IgD-negative memory B cell (primary cell): ENCODE data around the gene GNPTAB. TPM values are rescaled to one million over a fixed set of nuclear protein-coding genes. Genes with fewer than 3 reads are reported as not detected.
A peak's percentile ranks its signal among the peaks of the same experiment; 100 is the strongest.
"Not testable (repeated sequence)": the region's sequence is repeated elsewhere in the genome, so short reads cannot be mapped to it uniquely, and the experiment has no call there.

Source experiments
- H3K27ac Mint-ChIP-seq, 3 donors: one replicate each; pipeline ENCODE4 v1.8.0; 2020 to 2022; ENCODE audit warnings: mild to moderate bottlenecking in 3 of 3, mixed read lengths in 3 of 3, moderate library complexity in 1 of 3
- H3K27me3 Mint-ChIP-seq: one replicate; pipeline ENCODE4 v1.8.0; 2021; ENCODE audit warnings: mixed read lengths
- H3K36me3 Mint-ChIP-seq: one replicate; pipeline ENCODE4 v1.8.0; 2020; ENCODE audit warnings: mild to moderate bottlenecking, mixed read lengths
- H3K4me1 Mint-ChIP-seq, 3 donors: one replicate each; pipeline ENCODE4 v1.8.0; 2020 to 2022; ENCODE audit warnings: mixed read lengths in 3 of 3, mild to moderate bottlenecking in 1 of 3
- H3K4me3 Mint-ChIP-seq, 4 donors: one replicate each; pipeline ENCODE4 v1.8.0; 2020 to 2022; ENCODE audit warnings: mild to moderate bottlenecking in 4 of 4, mixed read lengths in 4 of 4, moderate library complexity in 3 of 4
- H3K9me3 Mint-ChIP-seq, 3 donors: one replicate each; pipeline ENCODE4 v1.8.0; 2020 to 2021; ENCODE audit warnings: mixed read lengths in 3 of 3, mild to moderate bottlenecking in 1 of 3
- polyA plus RNA-seq: library from polyadenylated mRNA; unstranded; fragments of 300-500 nt; fragmentation: Illumina TruSeq; gene quantifications from one replicate; pipeline ENCODE4 v1.2.3, GENCODE V29; 2021

The GNPTAB gene
- polyA plus RNA-seq, 1 donor from 2014 or later = 28.0 TPM

DNA sequence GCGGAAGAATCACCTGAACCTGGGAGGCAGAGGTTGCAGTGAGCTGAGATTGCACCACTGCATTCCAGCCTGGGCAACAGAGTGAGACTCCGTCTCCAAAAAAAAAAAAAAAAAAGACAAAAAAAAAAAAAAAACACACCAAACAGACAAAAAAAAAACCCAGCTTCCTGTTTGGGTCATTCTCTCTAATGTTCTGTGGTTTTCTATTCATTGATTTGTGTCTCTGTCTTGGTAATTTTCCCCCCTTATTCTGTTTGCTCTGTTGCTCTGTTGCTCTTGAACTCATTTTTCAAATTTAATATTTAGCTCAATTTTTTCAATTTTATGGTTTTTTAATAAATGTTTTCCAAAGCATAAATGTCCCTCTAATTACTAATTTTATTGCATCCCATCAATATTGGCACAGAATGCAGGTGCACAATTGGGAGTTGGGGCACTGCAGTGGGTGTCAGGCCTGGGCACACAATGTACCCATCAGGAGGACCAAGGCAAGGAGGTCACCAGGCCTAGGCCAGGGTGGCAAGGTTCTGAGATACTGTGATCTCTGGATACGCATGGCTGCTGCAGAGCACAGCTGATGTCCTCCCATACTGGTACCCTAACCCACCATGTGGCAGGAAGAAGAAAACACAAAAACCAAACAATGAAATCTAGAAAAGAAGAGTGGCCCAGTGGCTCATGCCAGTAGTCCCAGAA is 8.0 kb upstream of the GNPTAB start:
- Mint-ChIP-seq H3K27ac (peak overlapping the region in 2 of 3 donors; percentile 71 to 91), H3K9me3 (no peaks in the 10 kb centered on the region), H3K36me3 (no peaks in the 10 kb centered on the region), H3K27me3 (no peaks in the 10 kb centered on the region), H3K4me1 (peaks cover 7 to 17% (median 12%) of the 10 kb centered on the region in 3 donors), H3K4me3 (peak overlapping the region in 3 of 4 donors; percentile 2 to 86 (median 83))

DNA sequence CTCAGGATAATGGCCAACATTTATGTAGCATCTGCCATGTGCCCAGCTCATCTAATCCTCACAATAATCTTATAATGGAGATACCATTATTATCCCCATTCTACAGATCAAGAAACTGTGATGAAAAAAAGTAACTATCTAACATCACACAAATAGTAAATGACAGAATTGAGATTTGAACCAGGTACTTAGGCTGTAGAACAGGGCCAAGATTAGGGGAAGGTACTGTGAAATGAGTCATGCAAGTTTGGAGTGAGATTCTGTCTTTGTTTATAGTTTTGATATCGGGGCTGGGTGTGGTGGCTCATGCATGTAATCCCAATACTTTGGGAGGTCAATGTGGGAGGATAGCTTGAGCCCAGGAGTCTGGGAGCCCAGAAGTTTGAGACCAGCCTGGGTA is 1.3 kb upstream of the GNPTAB start:
- Mint-ChIP-seq H3K27me3 (no peaks in the 10 kb centered on the region), H3K4me1 (peaks cover 17 to 25% (median 19%) of the 10 kb centered on the region in 3 donors), H3K9me3 (no peaks in the 10 kb centered on the region), H3K27ac (no peak overlapping the region), H3K4me3 (peak overlapping the region in 1 of 4 donors; percentile 96), H3K36me3 (no peaks in the 10 kb centered on the region)

DNA sequence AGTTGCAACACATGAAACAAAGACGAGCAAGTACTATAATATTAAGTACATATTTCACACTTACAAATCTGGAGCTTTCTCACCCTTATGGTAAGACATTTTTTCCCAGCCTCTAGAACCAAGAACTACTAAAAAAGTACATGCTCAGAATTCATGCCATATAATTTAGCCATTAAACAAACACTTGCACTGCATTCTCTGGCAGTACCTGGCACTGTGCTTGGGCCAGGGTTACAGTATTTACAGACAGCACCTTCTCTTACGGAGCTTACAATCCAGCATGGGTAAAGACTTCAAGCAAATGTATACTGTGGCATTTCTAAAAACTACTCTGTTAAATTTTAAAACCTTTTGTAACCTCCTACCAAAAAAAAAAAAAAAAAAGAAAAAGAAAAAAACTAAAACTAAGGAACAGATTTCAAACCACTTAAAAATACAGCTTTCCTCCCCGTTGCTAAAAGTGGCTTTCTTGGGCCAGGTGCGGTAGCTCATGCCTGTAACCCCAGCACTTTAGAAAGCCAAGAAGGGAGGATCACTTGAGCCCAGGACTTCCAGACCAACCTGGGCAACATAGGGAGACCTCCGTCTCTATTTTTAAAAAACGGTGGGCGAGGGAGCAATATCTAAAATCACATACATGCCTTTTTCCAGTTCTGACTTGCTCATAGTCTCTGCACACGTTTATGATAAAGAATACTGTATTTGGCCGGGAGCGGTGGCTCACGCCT is 956 bp downstream of the GNPTAB start:
- Mint-ChIP-seq H3K4me1 (peaks cover 23 to 32% (median 27%) of the 10 kb centered on the region in 3 donors), H3K27ac (peak overlapping the region; percentile 82 to 98 (median 92)), H3K36me3 (no peaks in the 10 kb centered on the region), H3K27me3 (no peaks in the 10 kb centered on the region), H3K9me3 (no peaks in the 10 kb centered on the region), H3K4me3 (peak overlapping the region; percentile 96 to 100 (median 98))

DNA sequence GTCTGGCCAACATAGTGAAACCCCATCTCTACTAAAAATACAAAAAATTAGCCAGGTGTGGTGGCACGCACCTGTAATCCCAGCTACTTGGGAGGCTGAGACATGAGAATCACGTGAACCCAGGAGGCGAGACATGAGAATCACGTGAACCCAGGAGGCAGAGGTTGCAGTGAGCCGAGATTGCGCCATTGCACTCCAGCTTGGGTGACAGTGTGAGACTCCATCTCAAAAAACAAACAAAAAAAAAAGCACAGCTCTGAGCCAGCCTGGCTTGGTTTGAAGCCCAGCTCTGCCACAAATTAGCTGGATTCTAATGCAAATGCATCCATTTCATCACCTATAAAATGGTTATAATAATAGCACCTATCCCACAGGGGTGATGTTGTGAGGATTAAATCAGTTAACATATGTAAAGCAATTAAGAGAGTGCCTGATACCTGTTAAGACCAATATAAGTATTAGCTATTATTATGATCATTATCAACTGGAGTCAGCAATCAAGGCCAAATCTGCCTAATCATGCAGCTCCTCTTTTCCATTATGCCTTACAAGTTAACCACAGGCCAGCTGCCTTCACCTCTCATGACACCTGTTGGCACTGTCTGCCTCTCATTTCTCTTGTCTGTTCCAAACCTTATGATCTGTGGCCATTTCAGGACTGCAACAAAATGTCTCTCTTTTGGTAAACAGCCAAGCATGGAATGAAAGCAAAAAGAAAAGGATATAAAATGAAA is 2.1 kb downstream of the GNPTAB start:
- Mint-ChIP-seq H3K4me3 (peak overlapping the region; percentile 44 to 99 (median 90)), H3K36me3 (no peaks in the 10 kb centered on the region), H3K9me3 (no peaks in the 10 kb centered on the region), H3K27ac (peak overlapping the region in 1 of 3 donors; percentile 78), H3K4me1 (peaks cover 29 to 37% (median 35%) of the 10 kb centered on the region in 3 donors), H3K27me3 (no peaks in the 10 kb centered on the region)

DNA sequence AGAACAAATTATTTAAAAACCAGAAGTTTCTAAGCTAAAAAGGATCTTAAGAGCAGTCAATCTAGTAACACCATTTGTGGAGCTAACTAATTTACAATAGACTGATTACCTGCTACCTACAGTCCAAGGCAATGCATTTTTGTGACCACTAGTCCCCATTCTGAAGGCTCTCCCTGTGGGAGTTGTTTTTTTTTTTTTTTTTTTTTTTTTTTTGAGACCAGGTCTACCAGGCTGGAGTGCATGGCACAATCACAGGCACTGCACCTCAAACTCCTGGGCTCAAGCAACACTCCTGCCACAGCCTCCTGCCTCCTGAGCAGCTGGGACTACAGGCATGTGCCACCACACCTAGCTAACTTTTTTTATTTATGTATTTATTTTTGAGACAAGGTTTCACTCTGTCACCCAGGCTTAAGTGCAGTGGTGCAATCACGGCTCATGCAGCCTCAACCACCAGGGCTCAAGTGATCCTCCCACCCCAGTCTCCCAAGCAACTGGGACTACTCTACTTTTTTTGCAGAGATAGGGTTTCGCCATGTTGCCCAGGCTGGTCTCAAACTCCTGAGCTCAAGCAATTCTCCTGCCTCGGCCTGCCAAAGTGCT is 3.9 kb downstream of the GNPTAB start:
- Mint-ChIP-seq H3K36me3 (peaks cover 2% of the 10 kb centered on the region), H3K9me3 (no peaks in the 10 kb centered on the region), H3K27ac (no peak overlapping the region), H3K27me3 (no peaks in the 10 kb centered on the region), H3K4me1 (peaks cover 30 to 44% (median 32%) of the 10 kb centered on the region in 3 donors), H3K4me3 (peak overlapping the region in 1 of 4 donors; percentile 10)

DNA sequence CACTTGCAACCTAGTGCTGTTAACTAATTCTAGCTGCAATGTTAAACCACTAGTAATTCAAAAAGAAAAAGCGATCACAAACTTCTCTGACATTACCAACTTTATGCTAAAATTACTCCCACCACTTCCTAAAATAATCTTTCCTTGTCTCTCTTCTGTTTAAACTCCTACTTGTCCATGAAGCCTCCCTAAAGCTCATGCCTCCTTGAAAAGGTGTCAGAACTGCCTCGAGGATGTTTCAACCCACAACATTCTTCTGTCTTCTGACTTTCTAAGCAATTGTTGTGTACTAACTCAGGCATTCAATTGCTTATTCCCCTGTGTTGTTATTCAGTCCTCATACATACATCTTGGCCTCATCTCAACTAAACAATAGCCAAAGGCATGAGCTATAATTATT is 5.9 kb downstream of the GNPTAB start:
- Mint-ChIP-seq H3K27me3 (no peaks in the 10 kb centered on the region), H3K4me1 (peaks cover 21 to 44% (median 28%) of the 10 kb centered on the region in 3 donors), H3K4me3 (no peak overlapping the region)

DNA sequence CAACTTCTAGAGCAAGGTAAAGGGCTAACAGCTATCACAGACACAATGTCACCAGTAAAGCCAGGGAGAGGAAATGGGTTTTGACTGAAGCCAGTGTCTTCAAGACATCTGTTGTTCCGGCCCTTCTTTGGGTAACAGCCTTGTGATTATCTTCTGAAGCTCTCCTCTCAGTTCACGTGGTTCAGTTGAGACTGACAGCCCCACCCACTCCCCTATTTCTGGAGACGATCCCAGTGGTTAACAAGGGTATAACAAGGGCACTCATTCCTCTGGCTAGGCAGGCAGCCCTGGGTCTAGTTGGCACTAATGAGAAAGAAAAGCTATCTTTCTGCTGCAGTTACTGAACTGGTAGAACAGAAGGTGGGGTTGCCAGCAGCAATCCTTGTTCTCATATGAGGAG is 6.9 kb downstream of the GNPTAB start:
- Mint-ChIP-seq H3K4me3 (peak overlapping the region in 3 of 4 donors; percentile 2 to 82 (median 46)), H3K9me3 (no peaks in the 10 kb centered on the region), H3K4me1 (peaks cover 19 to 38% (median 19%) of the 10 kb centered on the region in 3 donors), H3K36me3 (peaks cover 4% of the 10 kb centered on the region), H3K27ac (peak overlapping the region in 1 of 3 donors; percentile 86), H3K27me3 (no peaks in the 10 kb centered on the region)

More for the DNA sequence above, 5.9 kb downstream of the GNPTAB start:
- Mint-ChIP-seq H3K27ac (peak overlapping the region in 2 of 3 donors; percentile 14 to 87), H3K9me3 (no peaks in the 10 kb centered on the region), H3K36me3 (peaks cover 2% of the 10 kb centered on the region)

DNA sequence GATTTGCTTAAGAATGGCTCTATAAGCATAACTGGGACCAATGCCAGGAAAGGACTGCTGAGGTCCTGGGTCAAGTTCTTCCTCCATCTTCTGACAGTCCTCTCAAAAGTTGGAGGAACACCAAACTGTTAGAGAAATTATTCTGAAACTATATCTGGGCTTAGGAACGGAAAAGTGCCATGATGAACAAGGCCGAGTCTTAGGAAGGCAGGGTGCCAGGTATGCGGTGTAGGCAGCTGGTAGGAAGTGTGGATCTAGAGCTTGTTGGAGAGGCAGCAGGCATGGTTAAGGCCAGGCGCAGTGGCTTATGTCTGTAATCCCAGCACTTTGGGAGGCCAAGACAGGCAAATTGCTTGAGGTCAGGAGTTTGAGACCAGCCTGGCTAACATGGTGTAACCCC is 7.7 kb downstream of the GNPTAB start:
- H3K9me3 Mint-ChIP-seq = peaks cover 0 to under 1% (median 0%) of the 10 kb centered on the region in 3 donors
- no peak overlapping the region for H3K4me3 Mint-ChIP-seq
- peaks cover 4% of the 10 kb centered on the region for H3K36me3 Mint-ChIP-seq
- H3K27ac Mint-ChIP-seq = peak overlapping the region in 2 of 3 donors; percentile 27 to 86
- peaks cover 17 to 33% (median 18%) of the 10 kb centered on the region in 3 donors for H3K4me1 Mint-ChIP-seq
- H3K27me3 Mint-ChIP-seq = no peaks in the 10 kb centered on the region

DNA sequence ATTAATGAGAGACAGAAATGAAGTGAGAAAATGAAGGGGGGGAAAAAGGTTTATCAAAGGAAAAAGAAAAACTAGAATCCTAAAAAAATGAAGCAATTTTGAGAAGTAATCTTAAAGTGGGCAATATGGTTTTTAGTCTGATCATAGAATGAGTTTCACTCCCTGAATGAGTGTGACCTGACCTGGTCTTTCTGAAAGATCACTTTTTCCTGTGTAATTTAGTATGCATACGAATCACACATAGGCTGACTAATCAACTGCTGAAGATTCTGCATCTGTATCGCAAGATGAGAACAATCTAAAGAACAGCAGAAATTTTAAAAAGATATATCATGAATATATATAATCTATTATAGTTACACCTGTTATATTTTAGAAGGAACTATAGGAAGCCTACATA is 11.3 kb downstream of the GNPTAB start:
- Mint-ChIP-seq H3K27ac (no peak overlapping the region), H3K4me1 (peaks cover 12 to 18% (median 15%) of the 10 kb centered on the region in 3 donors), H3K4me3 (no peak overlapping the region), H3K27me3 (no peaks in the 10 kb centered on the region), H3K9me3 (peaks cover 0 to 3% (median 2%) of the 10 kb centered on the region in 3 donors), H3K36me3 (peaks cover 6% of the 10 kb centered on the region)

DNA sequence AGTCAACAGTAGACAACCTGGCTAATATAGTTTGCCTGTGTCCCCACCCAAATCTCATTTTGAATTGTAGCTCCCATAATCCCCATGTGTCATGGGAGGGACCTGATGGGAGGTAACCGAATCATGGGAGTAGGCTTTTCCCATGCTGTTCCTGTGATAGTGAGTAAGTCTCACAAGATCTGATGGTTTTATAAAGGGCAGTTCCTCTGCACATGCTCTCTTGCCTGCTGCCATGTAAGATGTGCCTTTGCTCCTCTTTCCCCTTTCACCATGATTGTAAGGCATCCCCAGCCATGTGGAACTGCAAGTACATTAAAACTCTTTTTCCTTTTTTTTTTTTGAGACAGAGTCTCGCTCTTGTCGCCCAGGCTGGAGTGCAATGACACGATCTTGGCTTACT is 12.1 kb downstream of the GNPTAB start:
- not testable (repeated sequence) for H3K4me3 Mint-ChIP-seq, H3K36me3 Mint-ChIP-seq, H3K27ac Mint-ChIP-seq, H3K27me3 Mint-ChIP-seq, H3K9me3 Mint-ChIP-seq
- H3K4me1 Mint-ChIP-seq = peaks cover 7 to 14% (median 9%) of the 10 kb centered on the region in 3 donors

DNA sequence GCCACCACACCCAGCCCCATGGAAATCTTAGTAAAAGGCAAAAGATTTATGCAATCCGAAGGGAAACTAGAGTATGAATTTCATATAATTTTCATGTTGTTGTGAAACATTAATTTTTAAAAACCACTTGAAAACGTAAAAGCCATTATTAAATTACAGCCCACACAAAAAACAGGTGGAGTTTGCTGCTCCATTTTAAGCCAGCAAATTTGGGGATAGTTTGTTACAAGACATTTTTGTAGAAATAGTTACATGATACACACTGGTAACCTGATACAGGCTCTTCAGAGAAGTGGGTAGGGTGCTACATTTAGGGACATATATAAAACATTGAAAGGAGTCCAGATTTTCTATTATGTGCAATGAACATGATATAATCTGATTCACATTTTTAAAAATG is 17.6 kb downstream of the GNPTAB start:
- no peak overlapping the region for H3K4me3 Mint-ChIP-seq
- no peaks in the 10 kb centered on the region for H3K27me3 Mint-ChIP-seq
- peaks cover 2 to 13% (median 4%) of the 10 kb centered on the region in 3 donors for H3K4me1 Mint-ChIP-seq
- H3K9me3 Mint-ChIP-seq = peaks cover 0 to 3% (median 2%) of the 10 kb centered on the region in 3 donors
- no peak overlapping the region for H3K27ac Mint-ChIP-seq
- H3K36me3 Mint-ChIP-seq = peaks cover 13% of the 10 kb centered on the region

DNA sequence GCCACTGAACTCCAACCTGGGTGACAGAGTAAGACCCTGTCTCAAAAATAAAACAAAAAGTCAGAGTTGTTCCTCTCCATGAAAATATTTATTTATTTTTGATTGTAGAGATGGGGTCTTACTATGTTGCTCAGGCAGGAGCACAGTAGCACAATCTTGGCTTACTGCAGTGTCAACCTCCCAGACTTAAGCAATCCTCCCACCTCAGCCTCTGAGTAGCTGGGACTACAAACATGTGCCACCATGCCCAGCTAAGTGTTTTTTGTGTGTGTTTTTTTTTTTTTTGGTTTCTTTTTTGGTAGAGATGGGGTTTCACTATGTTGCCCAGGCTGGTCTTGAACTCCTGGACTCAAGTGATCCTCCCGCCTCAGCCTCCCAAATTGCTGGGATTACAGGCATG is 18.0 kb downstream of the GNPTAB start:
- not testable (repeated sequence) for H3K4me3 Mint-ChIP-seq, H3K27me3 Mint-ChIP-seq, H3K9me3 Mint-ChIP-seq, H3K27ac Mint-ChIP-seq
- Mint-ChIP-seq H3K4me1 (peaks cover 6 to 17% (median 7%) of the 10 kb centered on the region in 3 donors), H3K36me3 (peaks cover 16% of the 10 kb centered on the region)

DNA sequence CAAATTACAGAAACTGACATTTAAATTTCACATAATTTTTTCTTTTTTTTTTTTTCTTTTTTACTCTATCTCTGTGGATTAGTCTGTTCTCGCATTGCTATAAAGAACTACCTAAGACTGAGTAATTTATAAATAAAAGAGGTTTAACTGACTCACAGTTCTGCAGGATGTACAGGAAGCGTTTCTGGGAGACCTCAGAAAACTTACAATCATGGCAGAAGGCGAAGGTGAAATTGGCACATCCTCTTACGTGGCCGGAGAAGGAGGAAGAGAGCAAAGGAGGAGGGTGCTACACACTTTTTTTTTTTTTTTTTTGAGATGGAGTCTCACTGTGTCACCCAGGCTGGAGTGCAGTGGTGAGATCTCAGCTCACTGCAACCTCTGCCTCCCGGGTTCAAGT is 19.4 kb downstream of the GNPTAB start:
- not testable (repeated sequence) for H3K27me3 Mint-ChIP-seq, H3K4me3 Mint-ChIP-seq, H3K9me3 Mint-ChIP-seq
- peaks cover 16% of the 10 kb centered on the region for H3K36me3 Mint-ChIP-seq
- H3K27ac Mint-ChIP-seq = peak overlapping the region in 1 of 3 donors; percentile 31
- H3K4me1 Mint-ChIP-seq = peaks cover 6 to 20% (median 11%) of the 10 kb centered on the region in 3 donors

DNA sequence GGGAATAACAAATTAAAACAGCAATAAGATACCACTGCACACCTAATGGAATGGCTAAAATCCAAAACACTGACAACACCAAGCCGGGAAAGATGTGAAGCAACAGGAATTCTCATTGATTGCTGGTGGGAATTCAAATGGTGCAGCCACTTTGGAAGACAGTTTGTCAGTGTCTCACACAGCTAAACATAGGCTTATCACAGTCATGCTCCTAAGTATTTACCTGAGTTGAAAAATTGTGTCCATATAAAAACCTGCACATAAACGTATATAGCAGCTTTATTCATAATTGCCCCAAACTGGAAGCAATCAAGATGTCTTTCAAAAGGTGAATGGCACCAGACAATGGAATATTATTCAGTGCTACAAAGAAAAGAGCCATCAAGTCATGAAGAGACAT is 21.6 kb downstream of the GNPTAB start:
- Mint-ChIP-seq H3K4me1 (peaks cover 9 to 16% (median 11%) of the 10 kb centered on the region in 3 donors), H3K36me3 (peaks cover 16% of the 10 kb centered on the region), H3K9me3 (no peaks in the 10 kb centered on the region), H3K27ac (peak overlapping the region in 1 of 3 donors; percentile 35), H3K27me3 (no peaks in the 10 kb centered on the region), H3K4me3 (no peak overlapping the region)
